ENCODE data around the gene CDCP2. TPM values are rescaled to one million over a fixed set of nuclear protein-coding genes. Genes with fewer than 3 reads are reported as not detected.
"Not testable (repeated sequence)": the region's sequence is repeated elsewhere in the genome, so short reads cannot be mapped to it uniquely, and the experiment has no call there.

The CDCP2 gene
- total RNA-seq, 1 experiment from 2014 or later = not detected

GRCh38 chr1:54095546-54096226 lies 57.1 kb downstream of the CDCP2 start:
- no peak for ATAC-seq
- no peaks in the 10 kb centered on the region for H3K9me3 ChIP-seq (ENCODE audit: control insufficient read depth, insufficient read depth, low read depth, low read length)
- in situ Hi-C loops (cut with HindIII; ENCODE audit: low pct_unique_long_range_greater_than_20kb, low sequenced_read_pairs) = no loop called here
- ChIA-PET CTCF (no interaction called here), POLR2A (no interaction called here)
- H3K27ac ChIP-seq (ENCODE audit: low read length) = no peak overlapping the region
- no TSS peak for BruUV-seq (replicated peaks)
- no peak for TF ChIP-seq POLR2AphosphoS5 (IDR thresholded peaks at IDR 0.05; ENCODE audit: low read depth, low read length)
- TF ChIP-seq REST (IDR thresholded peaks at IDR 0.05; ENCODE audit: insufficient read depth in 1 of 2, low read depth in 2 of 2, low read length in 1 of 2) = no peak
- TF ChIP-seq TCF7L2 (IDR thresholded peaks at IDR 0.05; ENCODE audit: low read depth, low read length) = no peak
- TF ChIP-seq SIN3A (IDR thresholded peaks at IDR 0.05; ENCODE audit: borderline replicate concordance, insufficient read depth, low read depth, low read length) = no peak
- no peak for TF ChIP-seq CTCF (IDR thresholded peaks at IDR 0.05)
- no peaks in the 10 kb centered on the region for H3K4me1 ChIP-seq (ENCODE audit: control insufficient read depth, insufficient read depth, low read length)
- no peak overlapping the region for H3K4me3 ChIP-seq (ENCODE audit: low read depth in 2 of 2, low read length in 2 of 2)
- H3K27me3 ChIP-seq (ENCODE audit: control insufficient read depth, insufficient read depth, low read length) = no peaks in the 10 kb centered on the region
- intact Hi-C loops (cut with micrococcal nuclease; ENCODE audit: unreplicated experiment) = no loop called here
- DNase-seq (ENCODE audit: low read depth, low spot score) = no peak
- H3K36me3 ChIP-seq (ENCODE audit: control insufficient read depth, insufficient read depth, low read length) = no peaks in the 10 kb centered on the region

- H3K27me3 ChIP-seq (ENCODE audit: control insufficient read depth, insufficient read depth, low read length); CTCF ChIA-PET; ATAC-seq; BruUV-seq (replicated peaks); H3K4me3 ChIP-seq (ENCODE audit: low read depth in 2 of 2, low read length in 2 of 2); DNase-seq (ENCODE audit: low read depth, low spot score); H3K4me1 ChIP-seq (ENCODE audit: control insufficient read depth, insufficient read depth, low read length); H3K27ac ChIP-seq (ENCODE audit: low read length); H3K9me3 ChIP-seq (ENCODE audit: control insufficient read depth, insufficient read depth, low read depth, low read length); H3K36me3 ChIP-seq (ENCODE audit: control insufficient read depth, insufficient read depth, low read length); intact Hi-C loops (cut with micrococcal nuclease; ENCODE audit: unreplicated experiment); in situ Hi-C loops (cut with HindIII; ENCODE audit: low pct_unique_long_range_greater_than_20kb, low sequenced_read_pairs); POLR2A ChIA-PET: not testable (repeated sequence)
These were observed 58.1 kb downstream of the CDCP2 start for GRCh38 chr1:54094730-54095105.

- no peak for TF ChIP-seq TCF7L2 (IDR thresholded peaks at IDR 0.05; ENCODE audit: low read depth, low read length)
- TF ChIP-seq CTCF (IDR thresholded peaks at IDR 0.05) = no peak
- no peak for TF ChIP-seq SIN3A (IDR thresholded peaks at IDR 0.05; ENCODE audit: borderline replicate concordance, insufficient read depth, low read depth, low read length)
- TF ChIP-seq REST (IDR thresholded peaks at IDR 0.05; ENCODE audit: insufficient read depth in 1 of 2, low read depth in 2 of 2, low read length in 1 of 2) = no peak
- TF ChIP-seq POLR2AphosphoS5 (IDR thresholded peaks at IDR 0.05; ENCODE audit: low read depth, low read length) = no peak
- H3K9me3 ChIP-seq (ENCODE audit: control insufficient read depth, insufficient read depth, low read depth, low read length) = no peaks in the 10 kb centered on the region
- no TSS peak for BruUV-seq (replicated peaks)
- DNase-seq (ENCODE audit: low read depth, low spot score) (no peak), ATAC-seq (no peak)
- no peak overlapping the region for H3K27ac ChIP-seq (ENCODE audit: low read length)
- in situ Hi-C loops (cut with HindIII; ENCODE audit: low pct_unique_long_range_greater_than_20kb, low sequenced_read_pairs) (no loop called here), intact Hi-C loops (cut with micrococcal nuclease; ENCODE audit: unreplicated experiment) (no loop called here)
- no peaks in the 10 kb centered on the region for H3K36me3 ChIP-seq (ENCODE audit: control insufficient read depth, insufficient read depth, low read length)
- CTCF ChIA-PET = no interaction called here
- H3K4me3 ChIP-seq (ENCODE audit: low read depth in 2 of 2, low read length in 2 of 2) = no peak overlapping the region
- no peaks in the 10 kb centered on the region for H3K4me1 ChIP-seq (ENCODE audit: control insufficient read depth, insufficient read depth, low read length)
- H3K27me3 ChIP-seq (ENCODE audit: control insufficient read depth, insufficient read depth, low read length) = no peaks in the 10 kb centered on the region
- POLR2A ChIA-PET = interaction anchor here (0.7 kb wide), 1 partner anchor 495 kb away, joined by 5 read pairs; no protein-coding TSS in a partner anchor
These were observed 58.6 kb downstream of the CDCP2 start for GRCh38 chr1:54094001-54094729.
